Panc1 (cell line): ENCODE measurements around the gene RALGPS1. TPM values are rescaled to one million over a fixed set of nuclear protein-coding genes. Genes with fewer than 3 reads are reported as not detected.

Experiments used
- ATAC-seq: fragments of 200-7000 bp; cut with Tn5 transposase; 2 replicates; pipeline ENCODE4 v1.9.1; 2020; ENCODE audit warnings: mild to moderate bottlenecking, moderate library complexity
- BruUV-seq: library from RNA; stranded (reverse); fragments of 400-500 nt; replicated peaks from 2 replicates; lab custom pipeline; 2021; lab: Mats Ljungman, UMichigan
- CTCF ChIA-PET: fragments of 300-600 bp; sonication (Branson Sonifier 250); formaldehyde crosslinking; loops from one replicate; lab custom pipeline; 2022; ENCODE audit warnings: antibody characterized with exemption; lab: Charles Lee
- POLR2A ChIA-PET: fragments of 300-600 bp; sonication (Branson Sonifier 250); formaldehyde crosslinking; loops from one replicate; lab custom pipeline; 2022; ENCODE audit warnings: antibody characterized with exemption; lab: Charles Lee
- DNase-seq: peaks from one replicate; pipeline ENCODE4 v3.0.0-alpha.2; 2010; ENCODE audit warnings: low read depth, low spot score
- H3K27ac ChIP-seq: 2 replicates; pipeline ENCODE4 v1.5.1; 2011; ENCODE audit warnings: mild to moderate bottlenecking, low read length, inconsistent platforms
- H3K27me3 ChIP-seq: fragments of 200-500 bp; sonication (Bioruptor generic); 2 replicates; pipeline ENCODE4 v1.6.0; 2014; ENCODE audit warnings: low read length, inconsistent platforms; ENCODE audit not compliant: control insufficient read depth, insufficient read depth
- H3K36me3 ChIP-seq: fragments of 200-500 bp; sonication (Bioruptor generic); 2 replicates; pipeline ENCODE4 v1.5.1; 2014; ENCODE audit warnings: inconsistent platforms, mild to moderate bottlenecking, low read length, moderate library complexity; ENCODE audit not compliant: control insufficient read depth, insufficient read depth
- H3K4me1 ChIP-seq: 2 replicates; pipeline ENCODE4 v1.5.1; 2011; ENCODE audit warnings: inconsistent platforms, mild to moderate bottlenecking, low read length, moderate library complexity; ENCODE audit not compliant: control insufficient read depth, insufficient read depth
- H3K4me3 ChIP-seq, 2 experiments: 2 replicates each; pipeline ENCODE4 v1.5.1; 2011 to 2012; ENCODE audit warnings: low read depth in 2 of 2, low read length in 2 of 2, mild to moderate bottlenecking in 2 of 2, inconsistent platforms in 1 of 2, moderate library complexity in 1 of 2
- H3K9me3 ChIP-seq: fragments of 200-500 bp; sonication (Bioruptor generic); 2 replicates; pipeline ENCODE4 v1.5.1; 2014; ENCODE audit warnings: low read depth, mild to moderate bottlenecking, inconsistent platforms, low read length, moderate library complexity; ENCODE audit not compliant: control insufficient read depth, insufficient read depth
- POLR2AphosphoS5 ChIP-seq: IDR thresholded peaks from 2 replicates; pipeline ENCODE4 v1.6.1; 2012; ENCODE audit warnings: mild to moderate bottlenecking, low read depth, low read length, moderate library complexity
- SIN3A ChIP-seq: IDR thresholded peaks from 2 replicates; pipeline ENCODE4 v1.6.1; 2012; ENCODE audit warnings: low read depth, mild to moderate bottlenecking, low read length, moderate library complexity, borderline replicate concordance; ENCODE audit not compliant: insufficient read depth
- TCF7L2 ChIP-seq: IDR thresholded peaks from 2 replicates; pipeline ENCODE4 v1.6.1; 2011; ENCODE audit warnings: mild to moderate bottlenecking, low read depth, low read length, inconsistent platforms
- in situ Hi-C: cut with HindIII; loops from 2 replicates; pipeline ENCODE4 v1.10.0; 2016; ENCODE audit warnings: low sequenced_read_pairs, low pct_unique_long_range_greater_than_20kb
- intact Hi-C: fragments of 100-400 bp; cut with micrococcal nuclease; formaldehyde crosslinking; loops from one replicate; pipeline ENCODE4 v1.10.0; 2022; ENCODE audit not compliant: unreplicated experiment
- total RNA-seq: library from RNA; stranded (reverse); gene quantifications from one replicate; pipeline ENCODE4 v1.2.1, GENCODE V29; 2021; ENCODE audit not compliant: unreplicated experiment
- TF ChIP-seq, protein P1 (sequence below): fragments of 450-650 bp; IDR thresholded peaks from 2 replicates; pipeline ENCODE4 v1.5.1; 2017; ENCODE audit warnings: mild to moderate bottlenecking
- TF ChIP-seq, protein P2 (sequence below), 2 experiments: IDR thresholded peaks; 2 replicates each; pipeline ENCODE4 v1.6.1; 2011 to 2012; ENCODE audit warnings: low read depth in 2 of 2, control low read depth in 1 of 2, low read length in 1 of 2, mild to moderate bottlenecking in 1 of 2, moderate library complexity in 1 of 2; ENCODE audit not compliant: insufficient read depth in 1 of 2

RALGPS1 gene
- total RNA-seq, 1 experiment from 2014 or later = 7.2 TPM

DNA sequence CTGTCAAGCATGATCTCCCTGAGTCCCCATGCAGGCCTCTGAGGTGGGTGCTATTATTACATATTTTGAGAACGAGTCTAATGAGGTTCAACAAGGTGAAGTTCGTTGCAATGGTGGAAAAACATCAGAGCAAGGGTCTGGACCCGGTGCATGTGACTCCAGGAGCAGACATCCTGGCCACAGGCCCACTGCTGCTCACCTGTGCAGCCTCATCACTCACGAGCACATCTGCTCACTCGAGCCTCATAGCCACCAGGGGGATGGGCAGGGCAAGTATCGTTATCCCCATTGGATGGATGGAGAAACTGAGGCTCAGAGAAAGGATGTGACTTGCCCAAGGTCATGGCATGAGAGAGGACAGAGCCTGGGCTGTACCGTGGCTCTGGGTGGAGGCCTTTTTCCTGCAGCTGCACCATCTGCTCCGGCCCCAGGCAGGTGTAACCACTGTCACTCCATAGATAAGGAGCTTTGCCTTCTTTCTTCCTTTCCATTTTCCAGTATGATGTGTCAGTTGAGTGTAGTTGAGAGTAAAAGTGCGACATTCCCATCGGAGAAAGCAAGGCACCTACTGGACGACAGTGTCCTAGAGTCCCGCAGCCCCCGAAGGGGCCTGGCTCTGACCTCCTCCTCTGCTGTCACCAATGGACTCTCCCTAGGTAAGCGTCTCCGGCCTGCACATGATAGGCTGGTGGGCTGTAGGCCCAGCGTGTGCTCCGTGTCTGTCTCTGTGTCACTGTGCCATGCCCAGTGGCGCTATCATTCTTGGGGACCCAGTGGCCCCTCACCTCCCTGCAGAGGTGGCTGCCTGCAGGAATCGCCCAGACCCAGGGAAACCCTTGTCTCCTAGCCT lies 281.6 kb downstream of the RALGPS1 start:
- DNase-seq = no peak
- Histone ChIP-seq H3K36me3 (no peaks in the 10 kb centered on the region), H3K9me3 (no peaks in the 10 kb centered on the region), H3K27ac (no peak overlapping the region), H3K27me3 (no peaks in the 10 kb centered on the region), H3K4me3 (no peak overlapping the region), H3K4me1 (0 out of 2 replicates have a peak, but pooled peaks cover 2% of the 10 kb centered on the region)
- BruUV-seq = no TSS peak
- ATAC-seq = no peak
- ChIA-PET POLR2A (no interaction called here), CTCF (no interaction called here)
- TF ChIP-seq POLR2AphosphoS5 = no peak
- TF ChIP-seq SIN3A = no peak
- TF ChIP-seq, protein P1, sequence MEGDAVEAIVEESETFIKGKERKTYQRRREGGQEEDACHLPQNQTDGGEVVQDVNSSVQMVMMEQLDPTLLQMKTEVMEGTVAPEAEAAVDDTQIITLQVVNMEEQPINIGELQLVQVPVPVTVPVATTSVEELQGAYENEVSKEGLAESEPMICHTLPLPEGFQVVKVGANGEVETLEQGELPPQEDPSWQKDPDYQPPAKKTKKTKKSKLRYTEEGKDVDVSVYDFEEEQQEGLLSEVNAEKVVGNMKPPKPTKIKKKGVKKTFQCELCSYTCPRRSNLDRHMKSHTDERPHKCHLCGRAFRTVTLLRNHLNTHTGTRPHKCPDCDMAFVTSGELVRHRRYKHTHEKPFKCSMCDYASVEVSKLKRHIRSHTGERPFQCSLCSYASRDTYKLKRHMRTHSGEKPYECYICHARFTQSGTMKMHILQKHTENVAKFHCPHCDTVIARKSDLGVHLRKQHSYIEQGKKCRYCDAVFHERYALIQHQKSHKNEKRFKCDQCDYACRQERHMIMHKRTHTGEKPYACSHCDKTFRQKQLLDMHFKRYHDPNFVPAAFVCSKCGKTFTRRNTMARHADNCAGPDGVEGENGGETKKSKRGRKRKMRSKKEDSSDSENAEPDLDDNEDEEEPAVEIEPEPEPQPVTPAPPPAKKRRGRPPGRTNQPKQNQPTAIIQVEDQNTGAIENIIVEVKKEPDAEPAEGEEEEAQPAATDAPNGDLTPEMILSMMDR = no peak
- TF ChIP-seq, protein P2, sequence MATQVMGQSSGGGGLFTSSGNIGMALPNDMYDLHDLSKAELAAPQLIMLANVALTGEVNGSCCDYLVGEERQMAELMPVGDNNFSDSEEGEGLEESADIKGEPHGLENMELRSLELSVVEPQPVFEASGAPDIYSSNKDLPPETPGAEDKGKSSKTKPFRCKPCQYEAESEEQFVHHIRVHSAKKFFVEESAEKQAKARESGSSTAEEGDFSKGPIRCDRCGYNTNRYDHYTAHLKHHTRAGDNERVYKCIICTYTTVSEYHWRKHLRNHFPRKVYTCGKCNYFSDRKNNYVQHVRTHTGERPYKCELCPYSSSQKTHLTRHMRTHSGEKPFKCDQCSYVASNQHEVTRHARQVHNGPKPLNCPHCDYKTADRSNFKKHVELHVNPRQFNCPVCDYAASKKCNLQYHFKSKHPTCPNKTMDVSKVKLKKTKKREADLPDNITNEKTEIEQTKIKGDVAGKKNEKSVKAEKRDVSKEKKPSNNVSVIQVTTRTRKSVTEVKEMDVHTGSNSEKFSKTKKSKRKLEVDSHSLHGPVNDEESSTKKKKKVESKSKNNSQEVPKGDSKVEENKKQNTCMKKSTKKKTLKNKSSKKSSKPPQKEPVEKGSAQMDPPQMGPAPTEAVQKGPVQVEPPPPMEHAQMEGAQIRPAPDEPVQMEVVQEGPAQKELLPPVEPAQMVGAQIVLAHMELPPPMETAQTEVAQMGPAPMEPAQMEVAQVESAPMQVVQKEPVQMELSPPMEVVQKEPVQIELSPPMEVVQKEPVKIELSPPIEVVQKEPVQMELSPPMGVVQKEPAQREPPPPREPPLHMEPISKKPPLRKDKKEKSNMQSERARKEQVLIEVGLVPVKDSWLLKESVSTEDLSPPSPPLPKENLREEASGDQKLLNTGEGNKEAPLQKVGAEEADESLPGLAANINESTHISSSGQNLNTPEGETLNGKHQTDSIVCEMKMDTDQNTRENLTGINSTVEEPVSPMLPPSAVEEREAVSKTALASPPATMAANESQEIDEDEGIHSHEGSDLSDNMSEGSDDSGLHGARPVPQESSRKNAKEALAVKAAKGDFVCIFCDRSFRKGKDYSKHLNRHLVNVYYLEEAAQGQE (IDR thresholded peaks at IDR 0.05; ENCODE audit: insufficient read depth in 1 of 2, low read depth in 2 of 2, low read length in 1 of 2) = no peak
- TF ChIP-seq TCF7L2 = no peak
- intact Hi-C loops = no loop called here
- in situ Hi-C loops = no loop called here

DNA sequence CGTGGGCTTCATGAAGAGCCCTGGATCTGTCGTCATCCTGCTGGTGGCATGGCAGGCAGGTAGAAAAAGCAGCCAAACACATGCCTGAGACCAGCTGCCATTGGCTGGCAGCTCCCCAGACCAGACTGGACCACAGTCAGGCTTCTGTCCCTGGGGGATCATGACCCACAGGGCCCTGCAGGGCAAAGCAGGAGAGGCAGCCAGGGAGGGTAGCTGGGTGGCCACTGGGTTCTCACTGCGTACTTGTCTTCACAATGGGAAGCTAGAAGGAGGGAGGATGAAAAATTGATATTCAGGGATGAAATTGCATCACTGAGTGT lies 282.2 kb downstream of the RALGPS1 start:
- ChIA-PET POLR2A (no interaction called here), CTCF (no interaction called here)
- Histone ChIP-seq H3K9me3 (no peaks in the 10 kb centered on the region), H3K4me1 (0 out of 2 replicates have a peak, but pooled peaks cover 2% of the 10 kb centered on the region), H3K36me3 (no peaks in the 10 kb centered on the region), H3K4me3 (no peak overlapping the region), H3K27me3 (no peaks in the 10 kb centered on the region), H3K27ac (no peak overlapping the region)
- intact Hi-C loops (no loop called here), in situ Hi-C loops (no loop called here)
- ATAC-seq (no peak), DNase-seq (no peak)
- BruUV-seq = no TSS peak
- no peak for TF ChIP-seq TCF7L2
- TF ChIP-seq, protein P2 (IDR thresholded peaks at IDR 0.05; ENCODE audit: insufficient read depth in 1 of 2, low read depth in 2 of 2, low read length in 1 of 2) = no peak
